H9 (cell line): ENCODE data around the gene RHOD. TPM values are rescaled to one million over a fixed set of nuclear protein-coding genes. Genes with fewer than 3 reads are reported as not detected.

Experiments used
- DNase-seq: peaks from one replicate; pipeline ENCODE4 v3.0.0-alpha.2; 2017
- H2AFZ ChIP-seq: one replicate; pipeline ENCODE4 v1.6.1; 2013; ENCODE audit warnings: mild to moderate bottlenecking, low read length, control low read depth, moderate library complexity
- H2AK5ac ChIP-seq: 2 replicates; pipeline ENCODE4 v1.6.1; 2013; ENCODE audit warnings: low read length, control low read depth, mixed read lengths; ENCODE audit not compliant: insufficient read length
- H2BK120ac ChIP-seq: one replicate; pipeline ENCODE4 v1.6.1; 2013; ENCODE audit warnings: low read depth, mild to moderate bottlenecking, low read length, control low read depth, inconsistent platforms; ENCODE audit not compliant: poor library complexity, severe bottlenecking
- H2BK12ac ChIP-seq: 2 replicates; pipeline ENCODE4 v1.6.1; 2013; ENCODE audit warnings: low read length, control low read depth, mixed read lengths, low read depth; ENCODE audit not compliant: insufficient read length
- H2BK15ac ChIP-seq: 2 replicates; pipeline ENCODE4 v1.6.1; 2013; ENCODE audit warnings: low read depth, low read length, control low read depth
- H2BK20ac ChIP-seq: one replicate; pipeline ENCODE4 v1.6.1; 2013; ENCODE audit warnings: low read depth, mild to moderate bottlenecking, low read length, control low read depth, inconsistent platforms; ENCODE audit not compliant: poor library complexity, severe bottlenecking
- H2BK5ac ChIP-seq: 2 replicates; pipeline ENCODE4 v1.6.1; 2013; ENCODE audit warnings: low read length, control low read depth, mixed read lengths; ENCODE audit not compliant: insufficient read length
- H3K14ac ChIP-seq: 2 replicates; pipeline ENCODE4 v1.6.1; 2013; ENCODE audit warnings: low read length, control low read depth; ENCODE audit not compliant: insufficient read depth
- H3K18ac ChIP-seq: 2 replicates; pipeline ENCODE4 v1.6.1; 2013; ENCODE audit warnings: low read depth, mild to moderate bottlenecking, mixed read lengths, low read length, control low read depth; ENCODE audit not compliant: insufficient read length
- H3K23ac ChIP-seq: 2 replicates; pipeline ENCODE4 v1.6.1; 2013; ENCODE audit warnings: low read length, control low read depth, mixed read lengths, low read depth; ENCODE audit not compliant: insufficient read length
- H3K23me2 ChIP-seq: 2 replicates; pipeline ENCODE4 v1.6.1; 2013; ENCODE audit warnings: low read depth, mild to moderate bottlenecking, mixed read lengths, low read length, control low read depth; ENCODE audit not compliant: insufficient read length, poor library complexity, severe bottlenecking
- H3K27ac ChIP-seq: 2 replicates; pipeline ENCODE4 v1.5.1; 2013; ENCODE audit warnings: low read length, control low read depth, mixed read lengths, low read depth; ENCODE audit not compliant: insufficient read length
- H3K27me3 ChIP-seq: 2 replicates; pipeline ENCODE4 v1.6.1; 2013; ENCODE audit warnings: low read length, control low read depth, inconsistent platforms; ENCODE audit not compliant: insufficient read depth
- H3K4ac ChIP-seq: 2 replicates; pipeline ENCODE4 v1.6.1; 2013; ENCODE audit warnings: low read depth, mild to moderate bottlenecking, control low read depth, inconsistent platforms, low read length, moderate library complexity
- H3K4me1 ChIP-seq: 2 replicates; pipeline ENCODE4 v1.6.1; 2013; ENCODE audit warnings: low read length, control low read depth, inconsistent platforms; ENCODE audit not compliant: insufficient read depth
- H3K4me2 ChIP-seq: 2 replicates; pipeline ENCODE4 v1.6.1; 2013; ENCODE audit warnings: low read length, control low read depth, mixed read lengths; ENCODE audit not compliant: insufficient read length, insufficient read depth
- H3K56ac ChIP-seq: 2 replicates; pipeline ENCODE4 v1.6.1; 2013; ENCODE audit warnings: low read depth, mild to moderate bottlenecking, mixed read lengths, low read length, control low read depth; ENCODE audit not compliant: insufficient read length
- H3K79me1 ChIP-seq: 2 replicates; pipeline ENCODE4 v1.6.1; 2013; ENCODE audit warnings: low read depth, mild to moderate bottlenecking, moderate library complexity, low read length, control low read depth, inconsistent platforms; ENCODE audit not compliant: insufficient read depth, poor library complexity, severe bottlenecking
- H3K79me2 ChIP-seq: 2 replicates; pipeline ENCODE4 v1.6.1; 2013; ENCODE audit warnings: low read length, control low read depth, inconsistent platforms; ENCODE audit not compliant: insufficient read depth
- H3K9ac ChIP-seq: 2 replicates; pipeline ENCODE4 v1.6.1; 2013; ENCODE audit warnings: low read length, control low read depth, mixed read lengths; ENCODE audit not compliant: insufficient read length; ENCODE audit errors: extremely low read depth
- H3K9me3 ChIP-seq: one replicate; pipeline ENCODE4 v1.6.1; 2013; ENCODE audit warnings: low read depth, low read length, inconsistent platforms; ENCODE audit not compliant: control insufficient read depth
- H3T11ph ChIP-seq: one replicate; pipeline ENCODE4 v1.6.1; 2013; ENCODE audit warnings: mild to moderate bottlenecking, low read length, control low read depth, inconsistent platforms
- H4K20me1 ChIP-seq: one replicate; pipeline ENCODE4 v1.6.1; 2013; ENCODE audit not compliant: control insufficient read depth, insufficient read length, insufficient read depth
- H4K5ac ChIP-seq: 2 replicates; pipeline ENCODE4 v1.6.1; 2013; ENCODE audit warnings: low read depth, mild to moderate bottlenecking, mixed read lengths, low read length, control low read depth; ENCODE audit not compliant: insufficient read length
- H4K8ac ChIP-seq: replicated peaks from 2 replicates; pipeline ENCODE4 v1.6.1; 2013; ENCODE audit warnings: low read length, control low read depth, mixed read lengths, low read depth; ENCODE audit not compliant: insufficient read length
- H4K91ac ChIP-seq: 2 replicates; pipeline ENCODE4 v1.6.1; 2013; ENCODE audit warnings: low read depth, mild to moderate bottlenecking, moderate library complexity, mixed read lengths, low read length, control low read depth; ENCODE audit not compliant: insufficient read length
- H3K27ac Mint-ChIP-seq, 3 experiments: 2 replicates in 2 of 3; 3 replicates in 1 of 3; pipeline ENCODE4 v1.8.0; 2020 to 2021; ENCODE audit warnings: mixed read lengths in 3 of 3, mild to moderate bottlenecking in 1 of 3, moderate library complexity in 1 of 3
- H3K27me3 Mint-ChIP-seq: 2 replicates; pipeline ENCODE4 v1.8.0; 2021; ENCODE audit warnings: low read depth, mild to moderate bottlenecking, moderate library complexity, mixed read lengths
- H3K36me3 Mint-ChIP-seq, 3 experiments: 2 replicates in 2 of 3; 3 replicates in 1 of 3; pipeline ENCODE4 v1.8.0; 2020 to 2021; ENCODE audit warnings: low read depth in 3 of 3, mixed read lengths in 3 of 3; ENCODE audit not compliant: insufficient read depth in 1 of 3
- H3K4me1 Mint-ChIP-seq, 2 experiments: 2 replicates each; pipeline ENCODE4 v1.8.0; 2020; ENCODE audit warnings: mixed read lengths in 2 of 2
- H3K4me3 Mint-ChIP-seq, 2 experiments: 2 replicates in 1 of 2; 3 replicates in 1 of 2; pipeline ENCODE4 v1.8.0; 2020 to 2021; ENCODE audit warnings: mild to moderate bottlenecking in 2 of 2, mixed read lengths in 2 of 2, moderate library complexity in 1 of 2
- H3K9me3 Mint-ChIP-seq, 2 experiments: 2 replicates in 1 of 2; 3 replicates in 1 of 2; pipeline ENCODE4 v1.8.0; 2020; ENCODE audit warnings: mild to moderate bottlenecking in 2 of 2, mixed read lengths in 2 of 2, moderate library complexity in 1 of 2
- CTCF ChIP-seq: fragments of 200-600 bp; sonication (generic); conservative IDR thresholded peaks from 3 replicates; pipeline ENCODE4 v1.8.0; 2021; ENCODE audit warnings: antibody characterized with exemption, mild to moderate bottlenecking
- WGBS: extraction: QIAGEN DNeasy Blood & Tissue Kit; methylation state at CpG from one replicate; pipeline ENCODE4 v1.1.7; 2013; ENCODE audit warnings: missing lambda C conversion rate, low lambda C conversion rate, mixed read lengths; ENCODE audit not compliant: insufficient read length; ENCODE audit errors: extremely low coverage; 5-methylcytosine and 5-hydroxymethylcytosine counted together
- total RNA-seq: library from RNA; stranded (reverse); gene quantifications from 2 replicates; pipeline ENCODE4 v1.2.1, GENCODE V29; 2021

Gene RHOD
- total RNA-seq, 1 experiment from 2014 or later: 14.8 TPM

GRCh38 chr11:67085617-67086016 lies 29.0 kb downstream of the RHOD start:
- Histone ChIP-seq H2AK5ac (no peak overlapping the region), H3K23ac (no peak overlapping the region), H3K18ac (no peak overlapping the region), H3K27me3 (no peaks in the 10 kb centered on the region), H2BK20ac (no peak overlapping the region), H3K27ac (no peak overlapping the region), H3K4me1 (no peaks in the 10 kb centered on the region), H2BK15ac (no peak overlapping the region), H3K14ac (no peak overlapping the region), H3K56ac (no peak overlapping the region), H2BK5ac (no peak overlapping the region), H4K20me1 (no peaks in the 10 kb centered on the region), H3T11ph (no peak overlapping the region), H3K4ac (no peak overlapping the region), H3K9ac (no peak overlapping the region), H2BK12ac (no peak overlapping the region), H4K5ac (no peak overlapping the region), H3K79me2 (no peaks in the 10 kb centered on the region), H3K23me2 (no peaks in the 10 kb centered on the region), H3K4me2 (no peak overlapping the region), H3K9me3 (no peaks in the 10 kb centered on the region), H2BK120ac (no peak overlapping the region), H3K79me1 (no peaks in the 10 kb centered on the region), H4K91ac (no peak overlapping the region), H2AFZ (no peak overlapping the region), H4K8ac (no peak overlapping the region)
- no peak overlapping the region for H3K27ac Mint-ChIP-seq
- no peaks in the 10 kb centered on the region for H3K27me3 Mint-ChIP-seq
- H3K4me3 Mint-ChIP-seq: no peak overlapping the region
- TF ChIP-seq CTCF: no peak
- no peaks in the 10 kb centered on the region; a peak in 1 of 7 replicates for H3K36me3 Mint-ChIP-seq
- 100% methylated on average over 1 of the region's 5 CpGs for WGBS
- H3K4me1 Mint-ChIP-seq: peaks cover 10 to 13% of the 10 kb centered on the region in 2 experiments
- no peak for DNase-seq
- no peaks in the 10 kb centered on the region; a peak in 1 of 5 replicates for H3K9me3 Mint-ChIP-seq
